Measurements from ENCODE around the gene AFTPH. TPM values are rescaled to one million over a fixed set of nuclear protein-coding genes. Genes with fewer than 3 reads are reported as not detected.

The AFTPH gene
- total RNA-seq, 1 experiment from 2014 or later = 14.9 TPM

GRCh38 chr2:64586054-64586453 is 61.9 kb downstream of the AFTPH start:
- CTCF ChIA-PET = interaction anchor here (1.1 to 2.9 kb wide), 7 partner anchors 21 to 287 kb away, joined by 3 to 17 read pairs (median 8); no protein-coding TSS in a partner anchor
- no peaks in the 10 kb centered on the region for H3K4me1 Mint-ChIP-seq
- H3K27me3 Mint-ChIP-seq (ENCODE audit: low read depth) = no peaks in the 10 kb centered on the region
- no peak overlapping the region for H3K4me3 Mint-ChIP-seq
- no peaks in the 10 kb centered on the region for H3K9me3 Mint-ChIP-seq
- DNase-seq (ENCODE audit: low spot score) = no peak
- peak overlapping the region; percentile 41; the same call in 1 of the 2 replicates for H3K27ac Mint-ChIP-seq
- no peak for ATAC-seq
- POLR2A ChIA-PET = no interaction called here
- TF ChIP-seq NFE2L1 (CRISPR knock-in tag; IDR thresholded peaks at IDR 0.05) = no peak
- no peak for TF ChIP-seq ZNF512 (CRISPR knock-in tag; IDR thresholded peaks at IDR 0.05; ENCODE audit: borderline replicate concordance)
- TF ChIP-seq, protein P1, sequence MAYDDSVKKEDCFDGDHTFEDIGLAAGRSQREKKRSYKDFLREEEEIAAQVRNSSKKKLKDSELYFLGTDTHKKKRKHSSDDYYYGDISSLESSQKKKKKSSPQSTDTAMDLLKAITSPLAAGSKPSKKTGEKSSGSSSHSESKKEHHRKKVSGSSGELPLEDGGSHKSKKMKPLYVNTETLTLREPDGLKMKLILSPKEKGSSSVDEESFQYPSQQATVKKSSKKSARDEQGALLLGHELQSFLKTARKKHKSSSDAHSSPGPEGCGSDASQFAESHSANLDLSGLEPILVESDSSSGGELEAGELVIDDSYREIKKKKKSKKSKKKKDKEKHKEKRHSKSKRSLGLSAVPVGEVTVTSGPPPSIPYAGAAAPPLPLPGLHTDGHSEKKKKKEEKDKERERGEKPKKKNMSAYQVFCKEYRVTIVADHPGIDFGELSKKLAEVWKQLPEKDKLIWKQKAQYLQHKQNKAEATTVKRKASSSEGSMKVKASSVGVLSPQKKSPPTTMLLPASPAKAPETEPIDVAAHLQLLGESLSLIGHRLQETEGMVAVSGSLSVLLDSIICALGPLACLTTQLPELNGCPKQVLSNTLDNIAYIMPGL (CRISPR knock-in tag; IDR thresholded peaks at IDR 0.05) = no peak
- TF ChIP-seq, protein P2, sequence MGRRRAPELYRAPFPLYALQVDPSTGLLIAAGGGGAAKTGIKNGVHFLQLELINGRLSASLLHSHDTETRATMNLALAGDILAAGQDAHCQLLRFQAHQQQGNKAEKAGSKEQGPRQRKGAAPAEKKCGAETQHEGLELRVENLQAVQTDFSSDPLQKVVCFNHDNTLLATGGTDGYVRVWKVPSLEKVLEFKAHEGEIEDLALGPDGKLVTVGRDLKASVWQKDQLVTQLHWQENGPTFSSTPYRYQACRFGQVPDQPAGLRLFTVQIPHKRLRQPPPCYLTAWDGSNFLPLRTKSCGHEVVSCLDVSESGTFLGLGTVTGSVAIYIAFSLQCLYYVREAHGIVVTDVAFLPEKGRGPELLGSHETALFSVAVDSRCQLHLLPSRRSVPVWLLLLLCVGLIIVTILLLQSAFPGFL (CRISPR knock-in tag; IDR thresholded peaks at IDR 0.05; ENCODE audit: borderline replicate concordance) = no peak
- TF ChIP-seq, protein P3, sequence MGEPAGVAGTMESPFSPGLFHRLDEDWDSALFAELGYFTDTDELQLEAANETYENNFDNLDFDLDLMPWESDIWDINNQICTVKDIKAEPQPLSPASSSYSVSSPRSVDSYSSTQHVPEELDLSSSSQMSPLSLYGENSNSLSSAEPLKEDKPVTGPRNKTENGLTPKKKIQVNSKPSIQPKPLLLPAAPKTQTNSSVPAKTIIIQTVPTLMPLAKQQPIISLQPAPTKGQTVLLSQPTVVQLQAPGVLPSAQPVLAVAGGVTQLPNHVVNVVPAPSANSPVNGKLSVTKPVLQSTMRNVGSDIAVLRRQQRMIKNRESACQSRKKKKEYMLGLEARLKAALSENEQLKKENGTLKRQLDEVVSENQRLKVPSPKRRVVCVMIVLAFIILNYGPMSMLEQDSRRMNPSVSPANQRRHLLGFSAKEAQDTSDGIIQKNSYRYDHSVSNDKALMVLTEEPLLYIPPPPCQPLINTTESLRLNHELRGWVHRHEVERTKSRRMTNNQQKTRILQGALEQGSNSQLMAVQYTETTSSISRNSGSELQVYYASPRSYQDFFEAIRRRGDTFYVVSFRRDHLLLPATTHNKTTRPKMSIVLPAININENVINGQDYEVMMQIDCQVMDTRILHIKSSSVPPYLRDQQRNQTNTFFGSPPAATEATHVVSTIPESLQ (CRISPR knock-in tag; IDR thresholded peaks at IDR 0.05) = no peak
- TF ChIP-seq, protein P4, sequence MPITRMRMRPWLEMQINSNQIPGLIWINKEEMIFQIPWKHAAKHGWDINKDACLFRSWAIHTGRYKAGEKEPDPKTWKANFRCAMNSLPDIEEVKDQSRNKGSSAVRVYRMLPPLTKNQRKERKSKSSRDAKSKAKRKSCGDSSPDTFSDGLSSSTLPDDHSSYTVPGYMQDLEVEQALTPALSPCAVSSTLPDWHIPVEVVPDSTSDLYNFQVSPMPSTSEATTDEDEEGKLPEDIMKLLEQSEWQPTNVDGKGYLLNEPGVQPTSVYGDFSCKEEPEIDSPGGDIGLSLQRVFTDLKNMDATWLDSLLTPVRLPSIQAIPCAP (CRISPR knock-in tag; IDR thresholded peaks at IDR 0.05) = no peak
- TF ChIP-seq, protein P5, sequence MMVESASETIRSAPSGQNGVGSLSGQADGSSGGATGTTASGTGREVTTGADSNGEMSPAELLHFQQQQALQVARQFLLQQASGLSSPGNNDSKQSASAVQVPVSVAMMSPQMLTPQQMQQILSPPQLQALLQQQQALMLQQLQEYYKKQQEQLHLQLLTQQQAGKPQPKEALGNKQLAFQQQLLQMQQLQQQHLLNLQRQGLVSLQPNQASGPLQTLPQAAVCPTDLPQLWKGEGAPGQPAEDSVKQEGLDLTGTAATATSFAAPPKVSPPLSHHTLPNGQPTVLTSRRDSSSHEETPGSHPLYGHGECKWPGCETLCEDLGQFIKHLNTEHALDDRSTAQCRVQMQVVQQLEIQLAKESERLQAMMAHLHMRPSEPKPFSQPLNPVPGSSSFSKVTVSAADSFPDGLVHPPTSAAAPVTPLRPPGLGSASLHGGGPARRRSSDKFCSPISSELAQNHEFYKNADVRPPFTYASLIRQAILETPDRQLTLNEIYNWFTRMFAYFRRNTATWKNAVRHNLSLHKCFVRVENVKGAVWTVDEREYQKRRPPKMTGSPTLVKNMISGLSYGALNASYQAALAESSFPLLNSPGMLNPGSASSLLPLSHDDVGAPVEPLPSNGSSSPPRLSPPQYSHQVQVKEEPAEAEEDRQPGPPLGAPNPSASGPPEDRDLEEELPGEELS (CRISPR knock-in tag; IDR thresholded peaks at IDR 0.05) = no peak
- no peak for TF ChIP-seq EMX1 (CRISPR knock-in tag; IDR thresholded peaks at IDR 0.05)
- TF ChIP-seq CREM (CRISPR knock-in tag; IDR thresholded peaks at IDR 0.05) = no peak
- no peak for TF ChIP-seq ESRRA (CRISPR knock-in tag; IDR thresholded peaks at IDR 0.05; ENCODE audit: borderline replicate concordance)
- TF ChIP-seq NR2C2 (CRISPR knock-in tag; IDR thresholded peaks at IDR 0.05) = no peak
- no peak for TF ChIP-seq ZNF396 (CRISPR knock-in tag; IDR thresholded peaks at IDR 0.05; ENCODE audit: borderline replicate concordance)
- TF ChIP-seq, protein P6, sequence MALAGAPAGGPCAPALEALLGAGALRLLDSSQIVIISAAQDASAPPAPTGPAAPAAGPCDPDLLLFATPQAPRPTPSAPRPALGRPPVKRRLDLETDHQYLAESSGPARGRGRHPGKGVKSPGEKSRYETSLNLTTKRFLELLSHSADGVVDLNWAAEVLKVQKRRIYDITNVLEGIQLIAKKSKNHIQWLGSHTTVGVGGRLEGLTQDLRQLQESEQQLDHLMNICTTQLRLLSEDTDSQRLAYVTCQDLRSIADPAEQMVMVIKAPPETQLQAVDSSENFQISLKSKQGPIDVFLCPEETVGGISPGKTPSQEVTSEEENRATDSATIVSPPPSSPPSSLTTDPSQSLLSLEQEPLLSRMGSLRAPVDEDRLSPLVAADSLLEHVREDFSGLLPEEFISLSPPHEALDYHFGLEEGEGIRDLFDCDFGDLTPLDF (CRISPR knock-in tag; IDR thresholded peaks at IDR 0.05) = no peak
- TF ChIP-seq ATF1 (CRISPR knock-in tag; IDR thresholded peaks at IDR 0.05) = no peak
- TF ChIP-seq ZNF281 (CRISPR knock-in tag; IDR thresholded peaks at IDR 0.05) = no peak
- TF ChIP-seq OVOL2 (CRISPR knock-in tag; IDR thresholded peaks at IDR 0.05; ENCODE audit: borderline replicate concordance) = no peak
- TF ChIP-seq ZNF121 (CRISPR knock-in tag; IDR thresholded peaks at IDR 0.05) = no peak
- TF ChIP-seq ZNF423 (CRISPR knock-in tag; IDR thresholded peaks at IDR 0.05) = no peak
- peaks cover 11% of the 10 kb centered on the region; the same call in 1 of the 2 replicates for H3K36me3 Mint-ChIP-seq
